Small intestine (tissue), 7 donors: ENCODE data around the gene TCF4. TPM values are rescaled to one million over a fixed set of nuclear protein-coding genes. Genes with fewer than 3 reads are reported as not detected.
A peak's percentile ranks its signal among the peaks of the same experiment; 100 is the strongest.

Experiments used
- DNase-seq, 2 donors: peaks; one replicate each; pipeline versions ENCODE4 v3.0.0 to v3.0.0-alpha.2; 2013
- FAIRE-seq: peaks from 2 replicates; lab custom pipeline; 2012; peaks lifted over from hg19 to GRCh38; lab: Jason Lieb, UNC
- H3K27ac ChIP-seq, 3 donors: one replicate each; pipeline ENCODE4 v1.5.1; 2013; ENCODE audit warnings: low read length in 2 of 3, mild to moderate bottlenecking in 2 of 3, control low read depth in 1 of 3, inconsistent platforms in 1 of 3, low read depth in 1 of 3, moderate library complexity in 1 of 3
- H3K27me3 ChIP-seq, 3 donors: one replicate each; pipeline ENCODE4 v1.6.1; 2013; ENCODE audit warnings: low read length in 3 of 3, inconsistent platforms in 1 of 3; ENCODE audit not compliant: control insufficient read depth in 3 of 3, insufficient read depth in 3 of 3
- H3K36me3 ChIP-seq, 3 donors: one replicate each; pipeline ENCODE4 v1.6.1; 2013; ENCODE audit warnings: low read length in 3 of 3, inconsistent platforms in 1 of 3, low read depth in 1 of 3, mild to moderate bottlenecking in 1 of 3, moderate library complexity in 1 of 3; ENCODE audit not compliant: control insufficient read depth in 3 of 3, insufficient read depth in 2 of 3
- H3K4me1 ChIP-seq, 3 donors: one replicate each; pipeline ENCODE4 v1.6.1; 2013; ENCODE audit warnings: low read length in 2 of 3, inconsistent platforms in 1 of 3, low read depth in 1 of 3, mild to moderate bottlenecking in 1 of 3, moderate library complexity in 1 of 3; ENCODE audit not compliant: control insufficient read depth in 3 of 3, insufficient read depth in 2 of 3
- H3K4me3 ChIP-seq, 3 donors: one replicate each; pipeline ENCODE4 v1.5.1; 2013; ENCODE audit warnings: low read length in 3 of 3, control low read depth in 1 of 3, inconsistent platforms in 1 of 3, low read depth in 1 of 3, mild to moderate bottlenecking in 1 of 3, moderate library complexity in 1 of 3
- H3K9me3 ChIP-seq, 2 donors: one replicate each; pipeline ENCODE4 v1.6.1; 2013; ENCODE audit warnings: low read depth in 1 of 2, low read length in 1 of 2; ENCODE audit not compliant: control insufficient read depth in 2 of 2, insufficient read depth in 1 of 2
- WGBS, 3 donors: extraction: QIAGEN DNeasy Blood & Tissue Kit; methylation state at CpG; one replicate each; pipeline ENCODE4 v1.1.7; 2013; 5-methylcytosine and 5-hydroxymethylcytosine counted together
- polyA plus RNA-seq, 4 donors: library from polyadenylated mRNA; stranded (reverse) in 3 of 4; unstranded in 1 of 4; fragments of 200-250 nt in 3 of 4; fragments of 120-200 nt in 1 of 4; gene quantifications; one replicate each; pipeline versions ENCODE4 v1.2.1 to v1.2.3, GENCODE V29; 2013
- donor health status: healthy with polysubstance abuse.
- donor health status: control.
- donor health status: control.
- donor health status: Bipolar disorder and iron deficiency.
- donor health status: healthy.

TCF4 gene
- polyA plus RNA-seq, 4 donors: 0.67 to 23.7 (median 11.5) TPM

- DNase-seq (no peak), FAIRE-seq (no peak)
- H3K27me3 ChIP-seq: no peaks in the 10 kb centered on the region
- H3K36me3 ChIP-seq: no peaks in the 10 kb centered on the region
- H3K9me3 ChIP-seq: no peaks in the 10 kb centered on the region
- no peaks in the 10 kb centered on the region for H3K4me1 ChIP-seq
- no peak overlapping the region for H3K27ac ChIP-seq
- 87 to 97% (median 92%) methylated on average over 3 of the region's 3 CpGs for WGBS, 3 donors
- no peak overlapping the region for H3K4me3 ChIP-seq
Observed at GRCh38 chr18:55356815-55357214, 231.2 kb downstream of the TCF4 start.

DNA sequence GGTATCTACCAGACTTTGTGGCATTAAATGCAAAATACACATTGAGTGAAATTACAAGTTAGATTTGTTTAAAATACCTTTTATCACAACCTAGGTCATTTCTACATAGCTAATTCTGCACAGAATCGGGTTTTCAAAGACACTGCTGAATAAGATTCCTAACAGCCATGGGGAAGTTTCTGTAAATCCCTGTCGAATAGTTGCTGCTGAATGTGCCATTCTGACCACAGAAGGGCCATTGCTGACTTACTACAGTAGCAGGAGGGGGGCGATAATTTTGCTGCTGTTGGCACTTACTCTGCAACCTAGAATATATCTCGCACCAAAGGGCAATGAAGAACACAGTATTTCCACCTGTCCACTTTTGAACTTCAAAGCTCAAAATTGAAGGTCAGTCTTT lies 232.8 kb downstream of the TCF4 start:
- no peak overlapping the region for H3K4me3 ChIP-seq
- FAIRE-seq: no peak
- no peaks in the 10 kb centered on the region for H3K4me1 ChIP-seq
- no peak overlapping the region for H3K27ac ChIP-seq
- no peak for DNase-seq
- H3K27me3 ChIP-seq: no peaks in the 10 kb centered on the region
- no peaks in the 10 kb centered on the region for H3K36me3 ChIP-seq
- WGBS, 3 donors: 67 to 75% (median 73%) methylated on average over 4 of the region's 4 CpGs
- H3K9me3 ChIP-seq: no peaks in the 10 kb centered on the region

GRCh38 chr18:55354795-55355194 lies 233.2 kb downstream of the TCF4 start:
- no peak for DNase-seq
- no peaks in the 10 kb centered on the region for H3K36me3 ChIP-seq
- no peak overlapping the region for H3K4me3 ChIP-seq
- 78 to 89% (median 82%) methylated on average over 4 of the region's 4 CpGs for WGBS, 3 donors
- H3K27ac ChIP-seq: peak overlapping the region in 1 of 3 donors; percentile 24
- H3K27me3 ChIP-seq: no peaks in the 10 kb centered on the region
- no peaks in the 10 kb centered on the region for H3K4me1 ChIP-seq
- no peaks in the 10 kb centered on the region for H3K9me3 ChIP-seq
- no peak for FAIRE-seq

DNA sequence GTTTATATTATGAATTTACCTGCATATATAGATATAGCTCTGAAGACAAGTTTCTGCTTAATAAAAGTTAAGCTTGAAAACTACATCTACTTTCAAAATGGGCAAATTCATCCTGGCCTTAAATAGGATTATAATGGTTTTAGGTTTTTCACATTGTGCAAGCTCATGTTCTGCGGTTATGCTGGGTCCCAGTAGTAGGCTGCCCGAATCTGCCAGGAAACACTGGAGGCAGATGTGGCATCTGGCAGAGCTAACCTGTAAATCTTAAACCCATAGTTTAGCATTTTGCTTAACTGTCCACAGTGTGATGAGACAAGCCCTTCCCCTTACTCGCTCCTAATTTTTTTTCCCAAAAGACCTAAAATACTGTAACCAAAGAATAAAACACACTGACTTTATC lies 234.2 kb downstream of the TCF4 start:
- Histone ChIP-seq H3K9me3 (no peaks in the 10 kb centered on the region), H3K27me3 (no peaks in the 10 kb centered on the region), H3K27ac (no peak overlapping the region), H3K4me3 (no peak overlapping the region), H3K4me1 (no peaks in the 10 kb centered on the region), H3K36me3 (no peaks in the 10 kb centered on the region)
- WGBS, 3 donors: 64 to 81% (median 73%) methylated on average over 3 of the region's 3 CpGs
- FAIRE-seq (no peak), DNase-seq (no peak)

- DNase-seq: no peak
- Histone ChIP-seq H3K27me3 (no peaks in the 10 kb centered on the region), H3K27ac (no peak overlapping the region), H3K4me3 (no peak overlapping the region), H3K4me1 (no peaks in the 10 kb centered on the region), H3K9me3 (no peaks in the 10 kb centered on the region), H3K36me3 (no peaks in the 10 kb centered on the region)
- 80 to 83% (median 82%) methylated on average over 3 of the region's 3 CpGs for WGBS, 3 donors
- FAIRE-seq: no peak
Observed at GRCh38 chr18:55353391-55353790, 234.6 kb downstream of the TCF4 start.

DNA sequence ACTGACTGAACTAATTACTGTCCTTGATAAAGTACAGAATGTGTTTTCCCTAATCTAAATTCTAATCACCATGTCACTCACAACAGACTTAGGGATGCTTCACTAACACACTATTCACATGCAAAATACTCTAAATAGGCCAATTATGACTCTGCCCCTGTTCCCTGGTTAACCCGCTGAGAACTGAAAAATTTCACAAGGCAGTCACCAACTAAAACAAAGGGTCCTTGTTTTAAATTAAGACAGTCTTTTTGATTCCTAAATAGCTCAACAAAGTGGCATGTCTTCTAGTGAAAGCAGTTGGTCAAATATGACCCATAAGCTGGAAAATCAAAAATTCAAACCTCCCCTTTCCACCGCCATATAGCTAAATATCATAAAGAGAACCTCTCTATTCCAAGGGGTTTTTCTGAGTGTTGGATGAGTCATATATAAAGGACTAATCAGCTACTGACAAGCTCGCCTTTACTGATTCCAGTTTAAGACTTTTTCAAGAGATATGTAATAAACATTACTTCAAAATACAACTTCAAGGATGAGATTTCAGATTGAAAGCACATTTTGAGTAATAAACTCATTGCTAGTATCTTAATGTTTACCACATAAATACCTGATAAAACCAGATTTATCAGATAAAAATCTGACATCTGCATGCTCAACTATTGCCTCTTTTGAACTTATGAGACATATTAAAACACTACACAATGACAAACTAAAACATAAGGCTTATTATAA lies 235.8 kb downstream of the TCF4 start:
- 67 to 76% (median 70%) methylated on average over 3 of the region's 3 CpGs for WGBS, 3 donors
- FAIRE-seq (no peak), DNase-seq (no peak)
- H3K27ac ChIP-seq: no peak overlapping the region
- no peaks in the 10 kb centered on the region for H3K36me3 ChIP-seq
- no peaks in the 10 kb centered on the region for H3K9me3 ChIP-seq
- no peak overlapping the region for H3K4me3 ChIP-seq
- H3K4me1 ChIP-seq: no peaks in the 10 kb centered on the region
- no peaks in the 10 kb centered on the region for H3K27me3 ChIP-seq

- no peaks in the 10 kb centered on the region for H3K27me3 ChIP-seq
- FAIRE-seq: no peak
- H3K9me3 ChIP-seq: no peaks in the 10 kb centered on the region
- no peak for DNase-seq
- no peak overlapping the region for H3K4me3 ChIP-seq
- H3K36me3 ChIP-seq: no peaks in the 10 kb centered on the region
- H3K4me1 ChIP-seq: no peaks in the 10 kb centered on the region
- no peak overlapping the region for H3K27ac ChIP-seq
- WGBS, 3 donors: 51 to 62% (median 61%) methylated on average over 6 of the region's 6 CpGs
Observed at GRCh38 chr18:55351241-55351691, 236.7 kb downstream of the TCF4 start.

DNA sequence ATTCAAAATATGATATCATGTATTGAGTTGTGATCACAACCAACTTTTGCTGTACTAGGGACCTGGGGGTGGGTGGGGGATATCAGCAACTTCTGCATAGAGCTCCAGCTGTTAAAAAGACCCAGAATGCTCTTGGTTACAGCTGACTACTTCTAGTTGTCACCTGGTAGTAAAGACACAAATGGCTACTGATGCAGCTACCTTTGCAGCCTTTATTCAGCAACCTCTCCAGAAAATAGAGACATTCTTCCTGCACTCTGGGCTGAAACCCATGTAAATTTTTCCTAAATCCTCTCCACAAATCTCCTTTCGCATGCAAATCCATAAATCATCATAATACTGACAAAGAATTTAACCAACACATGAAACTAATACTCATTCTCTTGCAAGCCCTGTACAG lies 238.3 kb downstream of the TCF4 start:
- H3K4me3 ChIP-seq: no peak overlapping the region
- H3K27me3 ChIP-seq: no peaks in the 10 kb centered on the region
- DNase-seq (no peak), FAIRE-seq (no peak)
- WGBS, 3 donors: 80 to 85% (median 81%) methylated on average over 1 of the region's 1 CpG
- H3K27ac ChIP-seq: no peak overlapping the region
- H3K9me3 ChIP-seq: no peaks in the 10 kb centered on the region
- H3K4me1 ChIP-seq: no peaks in the 10 kb centered on the region
- H3K36me3 ChIP-seq: no peaks in the 10 kb centered on the region
